GM21825 (cell line): ENCODE results near the gene ZSCAN31.
"Not testable (repeated sequence)": the region's sequence is repeated elsewhere in the genome, so short reads cannot be mapped to it uniquely, and the experiment has no call there.

Source experiments
- ATAC-seq: cut with Tn5 transposase; IDR thresholded peaks from one replicate; pipeline ENCODE4 v1.9.1; 2021; ENCODE audit warnings: mild to moderate bottlenecking, moderate library complexity; ENCODE audit not compliant: unreplicated experiment

ZSCAN31 gene

GRCh38 chr6:28323813-28324424 lies 12.0 kb downstream of the ZSCAN31 start:
- no peak for ATAC-seq

DNA sequence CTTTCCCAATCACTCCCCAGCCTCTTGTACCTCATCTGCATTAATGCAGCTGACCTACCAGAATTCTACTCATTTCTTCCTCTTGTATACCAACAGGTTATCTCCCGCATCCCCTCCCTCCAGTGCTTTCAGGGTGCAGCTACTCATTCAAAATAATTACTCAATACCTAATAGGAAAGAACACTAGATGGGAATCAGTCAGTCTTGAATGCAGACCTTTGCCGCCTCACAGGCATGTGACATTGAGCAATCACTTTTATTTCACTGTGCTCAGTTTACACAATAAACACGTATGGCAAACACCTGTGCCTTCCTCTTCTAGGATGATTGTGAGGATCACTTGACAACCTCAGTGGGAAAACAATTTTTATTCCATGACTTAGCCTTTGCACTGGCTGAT lies 13.3 kb downstream of the ZSCAN31 start:
- no peak for ATAC-seq

- not testable (repeated sequence) for ATAC-seq
Observed at GRCh38 chr6:28317866-28318265, 18.1 kb downstream of the ZSCAN31 start.

DNA sequence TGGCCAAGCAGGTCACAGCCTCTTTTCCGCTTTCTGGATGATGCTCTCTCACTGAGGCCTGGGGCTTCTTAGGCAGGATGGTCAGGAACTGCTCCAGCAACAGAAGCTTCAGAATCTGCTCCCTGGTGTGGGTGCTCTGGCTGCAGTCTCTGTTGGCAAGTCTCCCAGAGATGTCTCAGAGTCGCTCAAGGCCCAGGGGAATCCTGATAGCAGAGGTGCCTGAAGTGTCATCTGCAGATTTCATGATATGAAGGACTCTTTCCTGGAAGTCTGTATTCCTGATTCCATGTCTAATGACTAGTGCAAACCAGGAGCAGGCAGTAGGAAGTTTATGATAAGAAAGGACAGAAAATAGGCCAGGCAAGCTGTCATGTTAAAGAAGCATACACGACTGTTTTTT lies 20.3 kb downstream of the ZSCAN31 start:
- no peak for ATAC-seq

- ATAC-seq = no peak
Observed at GRCh38 chr6:28312939-28313338, 23.0 kb downstream of the ZSCAN31 start.

DNA sequence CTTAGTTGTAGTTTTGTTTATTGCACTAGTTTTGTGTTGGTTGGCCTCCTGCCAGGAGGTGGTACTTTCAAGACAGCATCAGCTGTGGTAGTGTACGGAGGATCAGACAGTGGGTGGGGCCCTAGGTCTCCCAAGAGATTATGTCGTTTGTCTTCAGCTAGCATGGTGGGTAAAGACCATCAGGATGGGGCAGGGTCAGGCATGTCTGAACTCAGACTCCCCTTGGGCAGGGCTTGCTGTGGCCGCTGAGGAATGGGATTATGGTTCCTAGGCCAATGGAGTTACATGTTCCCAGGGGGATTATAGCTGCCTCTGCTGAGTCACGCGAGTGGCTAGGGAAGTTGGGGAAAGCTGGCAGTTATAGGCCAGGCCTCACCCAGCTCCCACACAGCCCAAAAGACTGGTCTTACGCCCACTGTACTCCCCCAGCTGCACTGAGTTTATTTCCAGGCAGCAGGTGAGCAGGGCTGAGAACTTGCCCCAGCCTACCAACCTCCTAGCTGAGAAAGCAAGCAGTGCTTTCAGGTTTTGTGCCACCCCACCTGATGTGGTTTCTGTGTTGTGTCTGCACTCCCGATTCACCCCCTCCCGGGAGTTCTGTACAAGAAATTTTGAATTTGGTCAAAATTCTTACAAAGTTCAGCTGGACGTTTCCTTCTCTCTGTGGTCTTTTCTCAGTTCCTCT lies 24.7 kb downstream of the ZSCAN31 start:
- no peak for ATAC-seq

DNA sequence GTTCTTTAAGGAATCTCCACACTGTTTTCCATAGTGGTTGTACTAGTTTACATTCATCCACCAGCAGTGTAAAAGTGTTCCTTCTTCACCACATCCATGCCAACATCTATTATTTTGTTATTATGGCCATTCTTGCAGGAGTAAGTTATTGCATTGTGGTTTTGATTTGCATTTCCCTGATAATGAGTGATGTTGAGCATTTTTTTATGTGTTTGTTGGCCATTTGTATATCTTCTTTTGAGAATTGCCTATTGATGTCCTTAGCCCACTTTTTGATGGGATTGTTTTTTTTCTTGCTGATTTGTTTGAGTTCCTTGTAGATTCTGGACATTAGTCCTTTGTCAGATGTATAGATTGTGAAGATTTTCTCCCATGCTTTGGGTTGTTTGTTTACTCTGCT lies 29.6 kb downstream of the ZSCAN31 start:
- ATAC-seq = not testable (repeated sequence)

DNA sequence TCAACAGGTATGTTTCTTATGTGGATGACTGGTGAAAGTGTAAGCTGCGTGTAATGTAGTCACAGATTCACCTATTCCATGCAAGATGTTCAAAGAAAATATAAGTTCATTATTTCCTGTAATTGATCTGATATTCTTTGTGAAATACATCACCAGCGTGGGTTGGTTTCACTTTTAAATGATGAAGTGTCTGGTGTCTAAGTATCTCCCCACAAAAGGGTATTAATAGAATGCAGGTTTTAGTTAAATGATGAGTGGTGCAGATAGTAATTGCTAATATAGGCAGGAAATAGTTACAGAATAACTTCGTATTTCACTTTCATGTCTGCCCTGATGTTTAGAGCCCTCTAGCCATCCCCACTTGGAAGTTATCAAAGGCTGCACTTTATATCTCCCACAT lies 32.4 kb downstream of the ZSCAN31 start:
- no peak for ATAC-seq

GRCh38 chr6:28296520-28297060 lies 39.4 kb downstream of the ZSCAN31 start:
- ATAC-seq = no peak

DNA sequence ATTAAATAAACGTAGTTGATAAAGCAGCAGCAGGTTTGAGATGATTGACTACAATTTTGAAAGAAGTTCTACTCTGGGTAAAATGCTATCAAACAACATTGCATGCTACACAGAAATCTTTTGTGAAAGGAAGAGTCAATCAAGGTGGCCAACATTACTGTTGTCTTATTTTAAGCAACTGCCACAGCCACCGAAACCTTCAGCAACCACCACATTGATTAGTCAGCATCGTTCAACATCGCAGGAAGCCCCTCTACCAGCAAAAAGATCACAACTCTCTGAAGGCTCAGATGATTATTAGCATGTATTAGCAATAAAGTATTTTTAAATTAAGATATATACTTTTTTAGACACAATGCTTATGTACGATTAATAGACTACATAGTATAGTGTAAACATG lies 40.6 kb downstream of the ZSCAN31 start:
- ATAC-seq = no peak

DNA sequence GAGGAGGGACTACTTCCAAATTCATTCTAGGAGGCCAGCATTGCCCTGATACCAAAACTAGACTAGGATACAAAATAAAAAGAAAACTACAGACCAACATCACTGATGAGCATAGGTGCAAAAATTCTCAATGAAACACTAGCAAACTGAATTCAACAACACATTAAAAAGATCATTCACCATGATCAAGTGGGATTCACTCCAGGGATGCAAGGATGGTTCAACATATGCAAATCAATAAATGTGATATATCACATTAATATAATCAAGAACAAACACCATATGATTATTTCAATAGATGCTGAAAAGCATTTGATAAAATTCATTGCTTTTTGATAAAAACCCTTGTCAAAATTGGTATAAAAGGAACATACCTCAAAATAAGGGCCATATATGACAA lies 44.4 kb downstream of the ZSCAN31 start:
- ATAC-seq = no peak

DNA sequence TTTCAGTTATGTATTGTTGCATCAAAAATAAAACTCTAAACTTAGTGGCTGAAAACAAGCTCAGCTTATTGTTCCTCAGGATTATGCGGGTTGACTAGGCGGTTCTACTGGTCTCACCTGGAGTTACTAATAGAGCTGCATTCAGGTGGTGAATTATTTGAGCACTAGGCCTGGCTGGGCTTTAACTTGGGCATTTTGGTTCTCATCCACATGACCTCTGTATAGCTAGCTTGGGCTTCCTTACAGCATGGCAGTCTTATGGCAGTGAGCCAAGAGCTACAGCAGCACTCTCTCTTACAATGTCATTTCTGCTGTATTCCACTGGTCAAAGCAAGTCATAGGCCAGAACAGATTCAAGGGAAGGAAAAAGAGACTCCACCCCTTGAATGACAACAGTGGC lies 53.0 kb downstream of the ZSCAN31 start:
- ATAC-seq = no peak

GRCh38 chr6:28281288-28282064 lies 54.5 kb downstream of the ZSCAN31 start, which contains the start of gene PGBD1:
Gene PGBD1 (plus strand): TSS chr6:28281572. CDS start chr6:28283814, 2,242 bp downstream.
- ATAC-seq = peak; percentile 76

DNA sequence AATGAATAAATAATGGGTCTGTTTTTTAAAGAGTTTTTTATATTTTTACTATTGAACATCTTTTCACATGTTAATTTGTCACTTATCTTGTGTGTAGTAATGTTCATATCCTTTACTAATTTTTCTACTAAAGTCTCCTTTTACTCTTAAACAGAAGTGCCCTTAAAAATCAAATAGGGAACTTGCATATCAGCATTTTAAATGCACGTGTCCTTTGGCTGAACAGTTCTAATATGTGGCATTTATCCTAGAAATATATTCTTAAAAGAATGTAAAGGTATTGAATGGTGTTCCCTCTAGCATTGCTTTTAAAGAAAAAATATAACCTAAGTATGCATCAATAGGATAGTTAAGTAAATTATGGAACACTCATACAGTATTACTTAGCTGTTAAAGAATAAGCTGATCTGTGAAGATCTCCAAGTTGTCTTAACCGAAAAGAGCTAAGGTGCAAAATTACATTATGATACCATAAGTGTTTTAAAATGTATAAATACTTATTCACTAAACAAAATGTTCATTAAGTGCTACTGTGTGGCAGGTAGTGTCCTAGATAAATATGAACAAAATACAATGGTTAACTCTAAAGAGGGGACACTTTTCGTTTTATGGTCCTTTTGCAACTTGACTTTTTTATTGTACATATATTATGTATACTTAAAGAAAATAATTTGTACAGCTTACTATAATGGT lies 55.2 kb downstream of the ZSCAN31 start:
- ATAC-seq = no peak

DNA sequence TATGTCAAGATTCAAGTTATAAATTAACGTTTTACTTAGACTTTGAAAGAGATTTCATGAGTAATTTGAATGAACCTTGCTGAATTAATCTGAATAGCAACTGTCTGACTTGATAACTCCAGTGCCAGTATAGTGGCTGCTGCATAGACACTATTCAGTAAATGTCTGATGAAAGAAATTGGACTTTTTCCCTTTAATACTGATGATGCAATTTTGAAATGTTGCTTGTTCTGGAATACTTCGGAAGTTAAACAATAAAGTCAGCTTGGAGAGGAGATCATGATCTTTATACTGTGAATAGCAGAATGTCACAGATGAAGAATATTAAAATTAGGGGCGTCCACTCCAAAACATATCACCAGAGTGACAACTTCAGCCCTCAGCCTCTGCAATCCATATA lies 58.2 kb downstream of the ZSCAN31 start:
- ATAC-seq = no peak

DNA sequence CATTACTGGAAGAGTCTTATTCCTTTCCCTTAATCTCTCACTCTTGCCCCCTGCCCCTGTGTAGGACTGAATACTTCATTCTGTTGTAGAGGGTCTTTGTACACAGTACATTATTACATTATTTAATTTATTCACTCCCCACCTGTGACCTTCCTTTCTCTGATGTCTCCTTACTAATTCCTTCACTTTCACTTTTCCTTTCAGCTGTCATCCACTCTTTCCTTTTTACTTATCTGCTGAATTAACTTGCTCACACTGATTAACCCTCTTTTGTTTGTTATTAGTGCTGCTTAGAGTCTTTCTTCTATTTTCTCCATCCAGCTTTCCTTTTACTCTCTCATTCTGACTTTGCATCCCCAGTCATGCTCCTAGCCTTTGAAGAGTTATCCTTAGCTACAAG lies 61.1 kb downstream of the ZSCAN31 start:
- no peak for ATAC-seq
